ENCODE results near the gene TWIST2. TPM values are rescaled to one million over a fixed set of nuclear protein-coding genes. Genes with fewer than 3 reads are reported as not detected.

The TWIST2 gene
- polyA plus RNA-seq, 1 donor from 2014 or later, result not detected

GRCh38 chr2:238869293-238870124 lies 21.6 kb downstream of the TWIST2 start:
- Histone ChIP-seq H3K4me2 (ENCODE audit: low read length) (no peak overlapping the region), H3K27ac (ENCODE audit: low read length) (no peak overlapping the region), H3K9me3 (ENCODE audit: low read length) (no peaks in the 10 kb centered on the region), H3K4me3 (ENCODE audit: low read length) (no peak overlapping the region), H3K27me3 (ENCODE audit: insufficient read depth, low read depth, low read length) (no peaks in the 10 kb centered on the region), H2AFZ (ENCODE audit: low read depth, low read length) (no peak overlapping the region), H4K20me1 (ENCODE audit: insufficient read depth) (no peaks in the 10 kb centered on the region), H3K79me2 (replicated peaks; ENCODE audit: insufficient read depth, low read length) (no peaks in the 10 kb centered on the region), H3K9ac (ENCODE audit: low read length) (no peak overlapping the region), H3F3A (ENCODE audit: insufficient read depth, low read length, poor library complexity, severe bottlenecking) (no peaks in the 10 kb centered on the region), H3K36me3 (ENCODE audit: insufficient read depth, low read length) (no peaks in the 10 kb centered on the region), H3K9me2 (ENCODE audit: insufficient read depth, low read length) (no peaks in the 10 kb centered on the region)
- TF ChIP-seq EP300 (conservative IDR thresholded peaks at IDR 0.05; ENCODE audit: poor library complexity, severe bottlenecking) (no peak), RAD21 (conservative IDR thresholded peaks at IDR 0.05) (no peak), POLR2AphosphoS5 (IDR thresholded peaks at IDR 0.05) (no peak), EZH2 (IDR thresholded peaks at IDR 0.05; ENCODE audit: borderline replicate concordance, insufficient read depth, low read length, poor library complexity, severe bottlenecking) (no peak), TAF1 (IDR thresholded peaks at IDR 0.05; ENCODE audit: low read depth) (no peak)

- no peaks in the 10 kb centered on the region for H3K36me3 ChIP-seq (ENCODE audit: insufficient read depth, low read length)
These were observed 22.4 kb downstream of the TWIST2 start for GRCh38 chr2:238870261-238870660.

More at GRCh38 chr2:238870261-238870660, 22.4 kb downstream of the TWIST2 start:
- H3K4me2 ChIP-seq (ENCODE audit: low read length), result no peak overlapping the region
- no peaks in the 10 kb centered on the region for H3K79me2 ChIP-seq (replicated peaks; ENCODE audit: insufficient read depth, low read length)
- no peak overlapping the region for H2AFZ ChIP-seq (ENCODE audit: low read depth, low read length)
- H3K9ac ChIP-seq (ENCODE audit: low read length), result no peak overlapping the region
- no peak overlapping the region for H3K27ac ChIP-seq (ENCODE audit: low read length)
- H3K9me3 ChIP-seq (ENCODE audit: low read length), result no peaks in the 10 kb centered on the region
- H4K20me1 ChIP-seq (ENCODE audit: insufficient read depth), result no peaks in the 10 kb centered on the region
- TF ChIP-seq EZH2 (IDR thresholded peaks at IDR 0.05; ENCODE audit: borderline replicate concordance, insufficient read depth, low read length, poor library complexity, severe bottlenecking), result no peak
- no peak for TF ChIP-seq SMC3 (conservative IDR thresholded peaks at IDR 0.05; ENCODE audit: poor library complexity)
- TF ChIP-seq REST (IDR thresholded peaks at IDR 0.05; ENCODE audit: borderline replicate concordance), result no peak
- TF ChIP-seq TAF1 (IDR thresholded peaks at IDR 0.05; ENCODE audit: low read depth), result no peak
- TF ChIP-seq MXI1 (conservative IDR thresholded peaks at IDR 0.05; ENCODE audit: poor library complexity, severe bottlenecking), result no peak
- no peak for TF ChIP-seq EP300 (conservative IDR thresholded peaks at IDR 0.05; ENCODE audit: poor library complexity, severe bottlenecking)
- TF ChIP-seq CTCF (IDR thresholded peaks at IDR 0.05; ENCODE audit: poor library complexity, severe bottlenecking), result no peak
- no peak for TF ChIP-seq POLR2AphosphoS5 (IDR thresholded peaks at IDR 0.05)
- no peak for TF ChIP-seq RAD21 (conservative IDR thresholded peaks at IDR 0.05)
- H3K9me2 ChIP-seq (ENCODE audit: insufficient read depth, low read length), result no peaks in the 10 kb centered on the region
- no peaks in the 10 kb centered on the region for H3K27me3 ChIP-seq (ENCODE audit: insufficient read depth, low read depth, low read length)
- no peak overlapping the region for H3K4me3 ChIP-seq (ENCODE audit: low read length)
- no peaks in the 10 kb centered on the region for H3F3A ChIP-seq (ENCODE audit: insufficient read depth, low read length, poor library complexity, severe bottlenecking)

Measured in neural cell (in vitro differentiated cells).